Activated gamma-delta T cell treated with Interleukin-2 at 50 U/mL for 16 hours (primary cell): ENCODE measurements around the gene ULK1.

Source experiments
- DNase-seq: peaks from one replicate; pipeline ENCODE4 v3.0.0-alpha.2; 2020

Gene ULK1

GRCh38 chr12:131893605-131894312 is 663 bp upstream of the ULK1 start:
- DNase-seq = no peak

- DNase-seq = no peak
Observed at GRCh38 chr12:131894981-131895639, 688 bp downstream of the ULK1 start.

GRCh38 chr12:131895640-131896079 is 1.2 kb downstream of the ULK1 start:
- DNase-seq = no peak

- DNase-seq = peak; percentile 57
Observed at GRCh38 chr12:131896080-131896810, 1.8 kb downstream of the ULK1 start.

- no peak for DNase-seq
Observed at GRCh38 chr12:131896811-131897270, 2.4 kb downstream of the ULK1 start.

GRCh38 chr12:131897276-131897675 is 2.9 kb downstream of the ULK1 start:
- no peak for DNase-seq

- no peak for DNase-seq
Observed at GRCh38 chr12:131897875-131898274, 3.5 kb downstream of the ULK1 start.

GRCh38 chr12:131900397-131900796 is 6.0 kb downstream of the ULK1 start:
- DNase-seq = no peak

GRCh38 chr12:131901431-131902331 is 7.3 kb downstream of the ULK1 start:
- no peak for DNase-seq

- no peak for DNase-seq
Observed at GRCh38 chr12:131902332-131903241, 8.2 kb downstream of the ULK1 start.

- no peak for DNase-seq
Observed at GRCh38 chr12:131903270-131904255, 9.1 kb downstream of the ULK1 start.

GRCh38 chr12:131904346-131904745 is 9.9 kb downstream of the ULK1 start:
- DNase-seq = no peak

- DNase-seq = no peak
Observed at GRCh38 chr12:131905081-131905629, 10.7 kb downstream of the ULK1 start.

- DNase-seq = no peak
Observed at GRCh38 chr12:131905630-131906091, 11.2 kb downstream of the ULK1 start.

GRCh38 chr12:131907379-131908091 is 13.1 kb downstream of the ULK1 start:
- DNase-seq = no peak

- DNase-seq = no peak
Observed at GRCh38 chr12:131908092-131909080, 14.0 kb downstream of the ULK1 start.

- no peak for DNase-seq
Observed at GRCh38 chr12:131909081-131909751, 14.8 kb downstream of the ULK1 start.
